ENCODE data around the gene SUPT6H.
"Not testable (repeated sequence)": the region's sequence is repeated elsewhere in the genome, so short reads cannot be mapped to it uniquely, and the experiment has no call there.

Gene SUPT6H

DNA sequence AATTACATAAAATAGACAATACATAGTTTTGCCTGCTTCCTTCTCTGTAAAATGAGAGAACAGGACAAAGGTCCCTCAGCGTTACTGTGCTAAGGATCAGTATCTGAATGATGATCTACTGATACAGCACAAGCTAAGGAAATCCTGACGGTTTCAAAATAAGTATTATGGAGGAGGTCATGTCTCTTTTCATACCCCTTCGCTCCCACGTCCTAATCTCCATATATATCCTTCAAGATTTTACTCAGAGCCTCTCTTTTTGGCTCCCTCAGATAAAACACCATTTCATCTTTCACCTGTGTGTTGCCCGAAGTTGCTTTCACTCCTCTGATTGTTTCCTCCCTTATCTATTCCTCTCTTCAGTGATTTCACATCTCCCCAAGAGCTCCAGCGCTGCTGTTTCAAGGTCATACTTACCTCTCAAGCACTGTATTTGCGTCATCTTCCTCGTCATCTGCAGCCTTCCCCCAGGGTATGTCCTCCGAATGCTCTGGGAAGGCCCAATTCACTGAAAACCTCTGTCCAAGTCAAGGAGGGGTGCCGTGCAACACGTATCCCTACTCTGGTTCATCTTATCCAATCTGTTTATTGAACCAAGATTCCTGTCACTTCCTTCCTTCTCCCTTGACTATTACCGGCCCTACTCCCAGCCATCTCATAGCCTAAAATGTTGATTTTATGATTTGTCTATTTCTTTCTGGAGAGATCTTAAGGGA is 15.8 kb upstream of the SUPT6H start:
- no peak for DNase-seq (ENCODE audit: low read depth in 2 of 3, low spot score in 1 of 3)

DNA sequence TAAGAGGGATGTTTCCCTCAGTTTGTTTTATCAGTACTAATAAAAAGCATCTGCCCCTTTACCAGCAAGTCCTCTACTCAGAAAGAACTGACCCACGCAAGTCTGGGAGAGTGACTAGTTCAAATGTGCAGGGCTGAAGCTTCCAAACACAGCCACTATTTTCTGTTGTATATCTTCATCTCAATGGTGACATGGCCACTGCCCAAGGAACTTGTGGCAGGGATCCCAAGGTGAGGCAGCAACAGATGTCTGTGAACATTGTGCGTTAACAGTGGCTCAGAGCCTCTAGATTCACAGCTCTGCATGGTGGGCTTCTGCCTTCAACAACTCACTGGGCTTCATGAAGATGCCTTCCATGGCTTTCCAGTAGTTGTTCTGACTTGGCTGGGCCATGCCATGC is 13.3 kb upstream of the SUPT6H start:
- no peak for DNase-seq (ENCODE audit: low read depth in 2 of 3, low spot score in 1 of 3)

GRCh38 chr17:28655160-28655559 is 6.8 kb upstream of the SUPT6H start:
- DNase-seq (ENCODE audit: low read depth in 2 of 3, low spot score in 1 of 3): no peak

- no peak for DNase-seq (ENCODE audit: low read depth in 2 of 3, low spot score in 1 of 3)
Measured at GRCh38 chr17:28657756-28658155, 4.2 kb upstream of the SUPT6H start.

GRCh38 chr17:28658342-28658741 is 3.7 kb upstream of the SUPT6H start:
- not testable (repeated sequence) for DNase-seq (ENCODE audit: low read depth in 2 of 3, low spot score in 1 of 3)

- DNase-seq (ENCODE audit: low read depth in 2 of 3, low spot score in 1 of 3): not testable (repeated sequence)
Measured at GRCh38 chr17:28658766-28659496, 3.1 kb upstream of the SUPT6H start.

DNA sequence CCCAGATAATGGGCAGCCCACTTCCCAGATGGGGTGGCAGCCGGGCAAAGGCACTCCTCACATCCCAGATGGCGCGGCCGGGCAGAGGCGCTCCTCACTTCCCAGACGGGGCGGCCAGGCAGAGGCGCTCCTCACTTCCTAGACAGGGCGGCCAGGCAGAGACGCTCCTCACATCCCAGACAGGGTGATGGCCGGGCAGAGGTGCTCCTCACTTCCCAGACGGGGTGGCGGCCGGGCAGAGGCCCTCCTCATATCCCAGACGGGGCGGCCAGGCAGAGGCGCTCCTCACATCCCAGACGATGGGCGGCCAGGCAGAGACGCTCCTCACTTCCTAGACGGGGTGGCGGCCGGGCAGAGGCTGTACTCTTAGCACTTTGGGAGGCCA is 2.5 kb upstream of the SUPT6H start:
- DNase-seq (ENCODE audit: low read depth in 2 of 3, low spot score in 1 of 3): not testable (repeated sequence)

GRCh38 chr17:28662527-28662829 is 473 bp downstream of the SUPT6H start:
- DNase-seq (ENCODE audit: low read depth in 2 of 3, low spot score in 1 of 3): no peak

DNA sequence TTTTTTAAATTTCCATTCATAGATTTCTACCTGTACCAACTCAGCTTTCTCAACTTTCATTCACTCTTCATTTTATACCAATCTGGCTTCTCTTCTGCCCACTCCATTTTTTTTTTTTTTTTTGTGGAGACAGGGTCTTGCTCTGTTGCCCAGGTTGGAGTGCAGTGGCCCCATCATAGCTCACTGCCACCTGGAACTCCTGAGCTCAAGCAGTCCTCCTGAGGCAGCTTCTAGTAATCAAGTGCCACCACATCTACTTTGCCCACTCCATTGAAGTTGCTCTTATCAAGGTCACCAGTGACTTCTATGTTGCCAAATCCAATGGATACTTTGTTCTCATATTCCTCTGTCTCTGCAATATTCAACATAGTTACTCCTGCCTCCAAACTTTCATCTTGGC is 1.7 kb downstream of the SUPT6H start:
- no peak for DNase-seq (ENCODE audit: low read depth in 2 of 3, low spot score in 1 of 3)

GRCh38 chr17:28665994-28666393 is 4.0 kb downstream of the SUPT6H start:
- no peak for DNase-seq (ENCODE audit: low read depth in 2 of 3, low spot score in 1 of 3)

- DNase-seq (ENCODE audit: low read depth in 2 of 3, low spot score in 1 of 3): no peak
Measured at GRCh38 chr17:28667870-28668269, 5.9 kb downstream of the SUPT6H start.

GRCh38 chr17:28669918-28670317 is 7.9 kb downstream of the SUPT6H start:
- no peak for DNase-seq (ENCODE audit: low read depth in 2 of 3, low spot score in 1 of 3)

- DNase-seq (ENCODE audit: low read depth in 2 of 3, low spot score in 1 of 3): no peak
Measured at GRCh38 chr17:28675490-28675889, 13.5 kb downstream of the SUPT6H start.

DNA sequence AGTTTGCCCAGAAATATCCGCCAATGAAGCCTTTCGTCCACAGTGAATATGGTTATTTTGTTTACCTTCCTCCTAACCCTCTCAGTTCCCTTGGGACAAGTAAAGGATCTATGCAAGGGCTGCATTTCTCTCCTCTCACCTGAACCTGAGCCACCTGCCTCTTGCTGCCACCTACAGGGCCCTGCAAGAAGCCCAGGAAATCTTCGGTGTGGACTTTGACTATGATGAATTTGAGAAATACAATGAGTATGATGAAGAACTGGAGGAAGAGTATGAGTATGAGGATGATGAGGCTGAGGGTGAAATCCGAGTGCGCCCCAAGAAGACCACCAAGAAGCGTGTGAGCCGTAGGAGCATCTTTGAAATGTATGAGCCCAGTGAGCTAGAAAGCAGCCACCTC is 14.0 kb downstream of the SUPT6H start:
- no peak for DNase-seq (ENCODE audit: low read depth in 2 of 3, low spot score in 1 of 3)

- no peak for DNase-seq (ENCODE audit: low read depth in 2 of 3, low spot score in 1 of 3)
Measured at GRCh38 chr17:28682655-28683054, 20.6 kb downstream of the SUPT6H start.

- no peak for DNase-seq (ENCODE audit: low read depth in 2 of 3, low spot score in 1 of 3)
Measured at GRCh38 chr17:28684963-28685362, 23.0 kb downstream of the SUPT6H start.

- no peak for DNase-seq (ENCODE audit: low read depth in 2 of 3, low spot score in 1 of 3)
Measured at GRCh38 chr17:28685366-28685765, 23.4 kb downstream of the SUPT6H start.

- no peak for DNase-seq (ENCODE audit: low read depth in 2 of 3, low spot score in 1 of 3)
Measured at GRCh38 chr17:28686296-28686695, 24.3 kb downstream of the SUPT6H start.

DNA sequence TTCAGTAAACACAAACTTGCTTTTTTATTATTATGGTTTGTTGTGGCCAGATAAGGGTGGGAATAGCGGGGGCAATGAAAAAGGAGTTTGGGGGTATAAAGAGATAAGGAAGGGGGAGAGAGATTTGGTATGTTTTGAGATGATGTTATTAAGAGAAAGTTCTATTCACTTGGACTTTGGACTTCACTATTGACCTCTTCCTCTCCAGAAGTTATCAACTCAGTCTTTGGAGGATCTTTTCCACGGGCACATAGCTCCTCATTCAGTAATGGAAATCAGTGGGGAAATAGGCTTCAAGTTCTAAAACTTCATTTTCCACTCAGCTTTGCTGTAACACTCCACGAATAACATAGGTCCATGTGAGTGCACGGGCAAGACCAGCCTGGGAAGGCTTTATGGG is 26.5 kb downstream of the SUPT6H start:
- no peak for DNase-seq (ENCODE audit: low read depth in 2 of 3, low spot score in 1 of 3)

DNA sequence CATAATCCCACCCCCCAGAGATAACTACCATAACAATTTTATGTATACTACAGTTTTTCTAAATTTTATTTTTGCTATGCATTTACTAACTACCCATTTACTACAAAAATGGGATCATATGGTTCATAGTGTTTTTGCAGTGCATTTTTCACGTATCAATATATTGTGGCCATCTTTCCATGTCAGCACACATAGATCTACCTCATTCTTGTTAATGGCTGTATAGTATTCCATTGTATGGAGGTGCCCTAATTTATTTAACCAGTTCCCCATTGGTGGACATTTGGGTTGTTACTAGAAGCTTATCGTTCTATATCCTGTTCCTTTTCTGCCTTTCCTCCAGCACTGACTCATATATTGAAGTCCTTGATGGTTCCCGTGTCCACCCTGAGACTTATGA is 27.0 kb downstream of the SUPT6H start:
- no peak for DNase-seq (ENCODE audit: low read depth in 2 of 3, low spot score in 1 of 3)

DNA sequence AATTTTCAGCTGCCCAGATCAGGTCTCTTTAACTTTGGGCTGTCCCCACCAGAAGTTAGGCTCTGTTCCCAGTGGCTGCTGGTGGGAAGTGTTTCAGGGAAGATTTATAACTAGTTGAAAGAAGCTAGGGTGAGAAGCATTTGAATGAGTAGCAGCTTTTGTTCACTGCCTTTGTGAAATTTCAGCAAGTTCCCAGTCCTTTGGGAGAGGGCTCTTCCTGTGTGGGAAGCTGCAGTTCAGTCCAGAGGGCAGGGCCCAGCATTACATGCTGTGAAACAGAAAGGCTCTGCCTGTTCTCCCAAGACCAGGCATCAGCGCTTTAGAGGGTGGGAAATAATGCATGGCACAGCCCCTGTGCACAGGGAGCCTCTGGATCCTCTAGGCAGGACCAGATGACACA is 31.9 kb downstream of the SUPT6H start:
- DNase-seq (ENCODE audit: low read depth in 2 of 3, low spot score in 1 of 3): no peak

DNA sequence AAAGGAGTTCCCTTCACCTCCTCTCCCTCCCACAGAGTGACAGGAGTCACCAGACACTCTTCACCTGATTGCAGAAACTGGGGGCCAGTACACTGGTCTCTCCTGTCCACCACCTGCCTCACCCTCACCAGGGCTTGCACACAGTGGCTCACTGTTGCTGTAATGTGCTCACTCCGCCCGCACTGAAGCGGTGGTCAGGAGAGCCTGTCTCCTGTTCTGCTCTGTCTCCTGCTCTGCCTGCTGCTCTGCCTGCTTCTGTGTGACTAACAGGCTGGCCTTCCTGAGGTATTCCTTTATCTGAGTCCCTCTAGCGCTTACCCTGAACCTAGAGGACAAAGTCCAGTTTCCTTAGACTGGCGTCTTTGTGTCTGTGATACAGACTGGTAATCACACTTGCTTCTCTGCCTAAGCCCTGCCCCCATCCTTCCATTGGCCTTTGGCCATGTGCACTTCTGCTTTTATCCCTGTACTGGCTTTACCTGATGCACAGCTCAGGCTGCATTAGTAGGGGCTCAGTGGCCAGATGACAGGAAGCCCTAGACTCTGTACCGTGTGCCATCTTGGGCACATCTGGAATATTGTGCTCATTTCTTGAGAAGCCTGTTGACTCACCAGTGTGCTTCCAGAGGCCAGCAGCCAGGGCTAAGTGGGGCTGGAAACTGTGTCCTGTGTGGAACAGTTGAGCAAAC is 36.4 kb downstream of the SUPT6H start:
- no peak for DNase-seq (ENCODE audit: low read depth in 2 of 3, low spot score in 1 of 3)
